Limb (tissue), 2 donors: ENCODE data around the gene LRPAP1.

Experiments used
- DNase-seq, 2 donors: peaks; one replicate each; pipeline ENCODE4 v3.0.0-alpha.2; 2016; ENCODE audit errors: extremely low spot score in 2 of 2

LRPAP1 gene

GRCh38 chr4:3532751-3533422 lies 665 bp upstream of the LRPAP1 start:
- no peak for DNase-seq

DNA sequence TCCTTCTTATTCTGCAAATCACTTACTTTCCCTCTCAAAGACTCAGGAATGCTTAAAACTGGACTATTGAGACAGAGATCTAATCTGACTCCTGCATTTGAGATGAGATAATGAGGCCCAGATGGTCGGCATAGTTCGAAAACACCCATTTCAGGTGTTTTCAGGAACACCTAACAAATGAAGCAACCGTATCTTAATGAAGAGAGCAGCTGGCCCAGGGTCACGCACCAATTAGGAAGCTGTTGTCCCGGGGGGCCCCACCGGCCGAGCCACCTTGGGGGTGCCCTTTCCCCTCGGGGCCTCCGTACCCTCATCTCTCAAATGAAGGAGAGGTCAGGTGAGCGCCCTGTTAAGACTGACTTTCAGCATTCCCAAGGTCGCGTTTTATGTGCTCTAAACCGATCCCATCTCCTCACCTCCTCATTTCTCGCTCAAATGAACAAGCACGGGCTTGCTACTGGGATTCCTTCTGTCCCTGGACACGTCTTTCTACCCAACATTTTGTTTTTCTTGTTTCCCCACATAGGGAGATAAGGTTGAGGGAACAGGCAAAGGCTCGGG lies 824 bp downstream of the LRPAP1 start:
- DNase-seq: no peak

DNA sequence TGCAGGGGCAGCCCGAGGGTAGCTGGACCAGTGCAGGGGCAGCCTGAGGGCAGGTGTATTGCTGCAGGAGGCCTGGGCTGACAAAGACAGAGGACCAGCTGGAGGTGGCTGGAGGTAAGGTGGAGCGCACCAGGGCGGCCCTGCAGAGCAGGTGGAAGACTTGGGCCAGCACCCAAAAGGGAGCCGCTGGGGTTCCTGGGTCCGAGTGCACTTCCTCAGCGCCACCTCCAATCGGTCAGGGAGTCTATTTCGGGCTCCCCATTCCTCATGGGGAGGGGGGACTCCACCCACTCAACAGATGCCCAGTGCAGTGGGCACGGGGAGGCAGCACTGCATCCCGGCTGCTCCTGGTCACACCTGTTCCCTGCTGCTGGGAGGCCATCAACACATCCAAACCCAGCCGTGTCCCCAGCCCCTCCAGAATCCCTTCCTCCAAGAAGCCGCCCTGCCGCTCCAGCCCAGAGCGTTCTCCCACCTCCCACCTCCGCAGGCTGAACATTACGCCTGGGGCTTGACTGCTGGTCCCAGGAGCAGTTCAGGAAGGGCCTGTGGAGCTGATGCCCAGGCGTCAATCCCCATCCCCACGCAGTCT lies 1.5 kb downstream of the LRPAP1 start:
- no peak for DNase-seq

DNA sequence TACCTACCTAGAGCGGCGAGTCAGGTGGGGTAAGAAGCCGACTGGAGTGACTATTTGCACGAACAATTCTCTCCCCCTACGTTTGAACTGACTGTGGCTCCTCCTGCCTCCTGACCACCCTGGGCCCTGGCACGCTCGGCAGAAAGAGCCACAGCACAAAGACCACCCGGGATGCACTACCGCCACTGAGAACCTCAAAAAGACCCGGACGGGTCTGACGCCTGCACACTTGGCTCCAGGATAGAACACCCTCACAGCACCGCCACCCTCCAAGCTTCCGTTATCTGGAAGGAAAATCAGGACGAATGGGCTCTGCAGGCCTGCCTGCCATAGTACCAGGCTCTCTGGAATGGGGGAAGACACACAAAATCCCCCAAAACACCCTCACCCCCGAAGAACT lies 2.2 kb downstream of the LRPAP1 start:
- no peak for DNase-seq

DNA sequence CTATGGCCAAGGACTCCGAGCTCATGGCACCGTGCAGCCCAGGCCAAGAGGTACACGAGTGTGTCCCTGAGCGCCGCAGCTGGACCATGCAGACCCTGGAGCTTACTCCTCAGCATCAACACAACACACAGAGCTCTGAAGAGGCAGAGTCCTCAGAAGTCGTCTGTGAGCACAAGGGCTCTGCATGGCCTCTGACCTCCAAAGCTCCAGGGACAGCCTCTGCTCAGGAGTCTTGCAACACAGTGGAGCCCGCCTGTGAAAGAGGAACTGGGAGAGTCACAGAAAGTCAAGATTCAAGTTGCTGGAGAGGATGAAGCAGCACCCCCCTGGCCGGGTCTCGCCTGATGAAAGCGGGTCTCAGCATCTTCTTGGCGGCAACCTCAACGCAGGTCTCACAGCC lies 2.9 kb downstream of the LRPAP1 start:
- no peak for DNase-seq

- DNase-seq: no peak
Measured at GRCh38 chr4:3527914-3528876, 4.0 kb downstream of the LRPAP1 start.

GRCh38 chr4:3527101-3527913 lies 4.9 kb downstream of the LRPAP1 start:
- DNase-seq: no peak

GRCh38 chr4:3526456-3526855 lies 5.8 kb downstream of the LRPAP1 start:
- DNase-seq: no peak

DNA sequence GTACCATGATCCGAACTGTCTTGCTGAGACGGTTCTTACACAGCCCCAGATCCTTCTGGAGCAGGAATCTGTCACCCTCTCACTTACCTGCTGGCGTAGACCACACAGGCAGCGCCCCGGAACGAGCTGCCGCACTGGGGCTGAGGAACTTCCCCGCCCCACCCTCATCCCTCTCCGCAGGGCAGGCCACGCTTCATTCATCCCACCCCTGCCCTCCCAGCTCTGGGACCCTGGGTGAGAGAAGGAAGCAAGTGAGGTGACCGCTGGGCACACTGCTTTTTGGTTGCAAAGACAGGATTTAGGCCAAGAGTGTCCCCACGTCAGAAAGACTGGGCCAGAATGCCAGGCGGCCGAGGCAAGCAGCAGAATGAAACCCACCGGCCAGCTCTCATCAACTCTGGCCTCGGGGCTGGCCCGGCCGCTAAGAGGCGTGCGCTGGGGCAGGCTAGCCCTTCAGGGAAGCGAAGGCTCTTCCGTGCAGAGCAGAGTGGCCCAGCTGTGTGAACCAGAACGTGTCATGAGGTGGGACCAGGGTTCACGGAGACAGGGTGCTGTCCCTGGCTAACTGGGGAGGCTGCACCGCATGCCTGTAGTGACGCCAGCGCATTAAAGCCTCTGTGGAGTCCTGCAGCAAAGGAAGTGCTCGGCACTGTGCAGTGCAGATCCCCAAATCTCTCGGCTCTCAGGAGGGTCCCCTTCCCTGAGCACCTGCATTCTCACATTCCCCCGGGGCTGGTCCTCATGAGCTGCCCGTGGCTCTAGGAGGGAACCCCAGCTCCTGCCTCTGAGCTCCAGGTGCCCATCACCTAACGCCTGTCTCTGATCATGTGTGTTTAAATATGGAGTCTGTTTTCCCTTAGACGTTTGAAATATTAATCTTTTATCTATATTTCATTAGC lies 6.4 kb downstream of the LRPAP1 start:
- no peak for DNase-seq

DNA sequence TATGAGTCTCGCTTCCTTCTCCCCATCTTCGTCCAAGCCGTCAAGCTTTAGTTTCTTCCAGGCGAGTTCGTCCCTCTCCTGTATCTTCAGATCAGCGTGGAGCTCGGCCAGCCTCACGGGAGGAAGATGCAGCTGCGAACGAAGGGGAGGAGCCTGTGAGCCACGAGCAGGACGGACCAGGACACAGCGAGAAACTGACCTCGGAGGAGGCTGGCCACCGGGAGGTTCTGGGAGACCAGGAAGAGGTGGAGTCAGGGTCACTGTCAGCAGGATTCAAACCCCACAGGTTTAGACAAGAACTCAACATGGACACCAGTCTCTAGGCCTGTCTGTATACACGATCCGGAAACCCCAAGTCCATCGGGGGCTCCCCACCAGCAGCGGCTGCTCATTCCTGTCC lies 7.3 kb downstream of the LRPAP1 start:
- DNase-seq: no peak

GRCh38 chr4:3524349-3524748 lies 7.9 kb downstream of the LRPAP1 start:
- no peak for DNase-seq

DNA sequence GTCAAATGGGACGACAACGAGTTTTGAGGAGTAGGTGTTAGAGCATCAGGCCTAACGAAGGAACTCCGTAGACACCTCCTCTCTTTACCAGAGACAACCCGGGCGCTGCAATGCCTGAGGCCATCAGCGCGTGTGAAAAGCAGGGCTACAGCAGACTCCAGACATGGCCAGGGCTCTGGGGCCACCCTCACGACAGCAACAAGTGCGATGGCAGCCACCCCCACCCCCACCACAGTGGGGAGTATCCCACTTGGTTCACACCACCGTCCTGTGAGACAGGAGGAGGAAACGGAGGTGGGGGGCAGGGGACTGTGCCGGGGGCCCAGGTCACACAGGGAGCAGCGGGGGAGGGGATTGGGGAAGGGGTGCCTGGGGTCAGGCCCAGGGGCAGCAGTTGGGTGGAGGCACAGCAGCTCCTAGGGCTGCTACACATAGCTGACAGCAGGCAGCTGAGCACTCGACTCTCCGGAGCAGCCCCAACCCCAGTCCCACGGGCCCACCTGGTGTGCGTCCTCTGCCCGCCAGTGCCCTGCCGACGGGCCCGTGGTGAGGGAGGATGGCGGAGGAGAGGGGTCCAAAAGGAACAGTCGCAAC lies 8.5 kb downstream of the LRPAP1 start:
- DNase-seq: peak in 1 of 2 donors; percentile 20

- DNase-seq: no peak
Measured at GRCh38 chr4:3523146-3523627, 9.0 kb downstream of the LRPAP1 start.

GRCh38 chr4:3522651-3523050 lies 9.6 kb downstream of the LRPAP1 start:
- no peak for DNase-seq

DNA sequence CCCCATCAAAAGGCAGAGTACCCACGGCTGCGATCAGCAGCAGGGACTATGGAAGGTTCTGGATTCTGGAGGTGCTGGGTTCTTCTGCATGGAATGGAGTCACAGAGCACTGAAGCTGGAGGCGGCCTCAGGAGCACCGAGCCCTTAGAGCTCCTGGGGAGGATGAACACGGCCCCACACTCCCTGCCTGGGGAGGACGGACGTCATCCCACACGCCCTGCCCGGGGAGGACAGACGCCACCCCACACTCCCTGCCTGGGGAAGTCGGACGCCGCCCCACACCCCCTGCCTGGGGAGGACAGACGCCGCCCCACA lies 9.9 kb downstream of the LRPAP1 start:
- DNase-seq: no peak

- DNase-seq: no peak
Measured at GRCh38 chr4:3521621-3522325, 10.4 kb downstream of the LRPAP1 start.

DNA sequence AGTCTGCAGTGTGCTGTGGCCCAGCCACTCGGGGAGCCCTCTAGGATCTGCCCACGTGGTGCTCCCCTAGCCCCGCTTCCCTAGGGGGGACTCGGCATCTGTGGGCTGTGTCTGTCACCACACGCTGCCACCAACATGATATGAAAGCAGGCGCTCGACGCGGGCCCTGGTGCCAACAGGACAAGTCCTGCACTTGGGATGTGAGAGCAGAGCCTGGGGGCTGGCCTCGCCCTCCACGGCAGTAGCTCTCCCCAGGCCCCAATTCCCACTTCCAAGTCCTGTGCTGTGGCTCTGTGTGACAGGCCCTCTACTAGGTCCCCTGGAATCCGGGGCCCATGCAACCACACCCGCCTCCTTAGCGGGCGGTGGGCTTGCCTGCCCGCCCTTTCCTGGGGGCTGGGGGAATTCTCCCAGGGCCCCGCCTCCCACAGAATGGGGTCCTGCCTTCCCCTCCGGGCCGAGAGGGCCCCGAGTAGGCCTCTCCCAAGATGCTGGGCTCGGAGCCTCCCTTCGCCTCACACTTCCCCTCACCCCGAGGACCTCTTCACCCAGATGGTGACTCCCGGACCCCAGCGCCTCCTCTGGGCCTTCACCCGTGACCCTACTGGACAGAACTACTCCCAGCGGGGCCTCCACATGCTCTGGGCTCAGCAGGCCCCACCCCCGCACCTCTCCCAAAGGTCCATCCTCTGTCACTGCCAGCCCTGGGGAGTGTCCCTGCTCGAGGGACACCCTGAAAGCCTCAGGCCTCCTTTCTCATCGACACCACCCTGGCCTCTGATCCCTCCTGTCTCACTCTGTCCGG lies 11.2 kb downstream of the LRPAP1 start:
- no peak for DNase-seq

DNA sequence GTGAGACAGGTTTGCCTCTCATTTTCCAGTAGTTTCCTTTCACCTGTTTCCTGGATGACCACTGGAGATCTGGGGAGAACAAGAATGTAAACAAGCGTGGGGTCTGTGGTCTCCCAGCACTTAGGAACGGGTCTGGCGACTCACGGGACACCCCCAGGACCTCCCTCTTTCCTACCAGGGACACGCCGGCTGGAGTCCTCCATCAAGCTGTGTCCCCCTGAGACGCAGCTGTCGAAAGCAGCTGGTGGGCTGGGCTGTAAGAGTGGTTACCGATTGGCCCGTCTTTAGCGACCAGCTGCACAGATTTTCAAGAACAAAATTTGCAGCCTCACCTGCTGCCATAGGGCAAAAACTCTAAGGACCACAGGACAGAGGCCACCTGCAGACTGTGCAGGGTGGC lies 11.9 kb downstream of the LRPAP1 start:
- DNase-seq: no peak
